Measurements from ENCODE around the gene PHGDH. TPM values are rescaled to one million over a fixed set of nuclear protein-coding genes. Genes with fewer than 3 reads are reported as not detected.

Gene PHGDH
- total RNA-seq, 1 experiment from 2014 or later = 592 TPM

- CTCF ChIA-PET = interaction anchor here (1.4 kb wide), 1 partner anchor 117 kb away, joined by 4 read pairs; no protein-coding TSS in a partner anchor
Observed at GRCh38 chr1:119729044-119729443, 17.3 kb downstream of the PHGDH start.

More at GRCh38 chr1:119729044-119729443, 17.3 kb downstream of the PHGDH start:
- no peak overlapping the region for H3K27ac Mint-ChIP-seq
- peaks cover 93% of the 10 kb centered on the region for H3K36me3 Mint-ChIP-seq
- no peaks in the 10 kb centered on the region for H3K9me3 Mint-ChIP-seq
- H3K27me3 Mint-ChIP-seq (ENCODE audit: low read depth) = no peaks in the 10 kb centered on the region
- H3K4me1 Mint-ChIP-seq = peaks cover 16% of the 10 kb centered on the region
- TF ChIP-seq ZNF512 (CRISPR knock-in tag; IDR thresholded peaks at IDR 0.05; ENCODE audit: borderline replicate concordance) = no peak
- no peak for TF ChIP-seq PRRX2 (CRISPR knock-in tag; IDR thresholded peaks at IDR 0.05)
- TF ChIP-seq CREB1 (CRISPR knock-in tag; IDR thresholded peaks at IDR 0.05) = no peak
- no peak for TF ChIP-seq SP1 (CRISPR knock-in tag; conservative IDR thresholded peaks at IDR 0.05)
- no peak for TF ChIP-seq PRDM15 (CRISPR knock-in tag; IDR thresholded peaks at IDR 0.05)
- TF ChIP-seq, protein P1, sequence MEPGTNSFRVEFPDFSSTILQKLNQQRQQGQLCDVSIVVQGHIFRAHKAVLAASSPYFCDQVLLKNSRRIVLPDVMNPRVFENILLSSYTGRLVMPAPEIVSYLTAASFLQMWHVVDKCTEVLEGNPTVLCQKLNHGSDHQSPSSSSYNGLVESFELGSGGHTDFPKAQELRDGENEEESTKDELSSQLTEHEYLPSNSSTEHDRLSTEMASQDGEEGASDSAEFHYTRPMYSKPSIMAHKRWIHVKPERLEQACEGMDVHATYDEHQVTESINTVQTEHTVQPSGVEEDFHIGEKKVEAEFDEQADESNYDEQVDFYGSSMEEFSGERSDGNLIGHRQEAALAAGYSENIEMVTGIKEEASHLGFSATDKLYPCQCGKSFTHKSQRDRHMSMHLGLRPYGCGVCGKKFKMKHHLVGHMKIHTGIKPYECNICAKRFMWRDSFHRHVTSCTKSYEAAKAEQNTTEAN (CRISPR knock-in tag; IDR thresholded peaks at IDR 0.05) = no peak
- TF ChIP-seq IRF2 (CRISPR knock-in tag; IDR thresholded peaks at IDR 0.05; ENCODE audit: borderline replicate concordance, low read depth) = no peak
- TF ChIP-seq ZNF425 (CRISPR knock-in tag; conservative IDR thresholded peaks at IDR 0.05) = no peak
- TF ChIP-seq RORB (CRISPR knock-in tag; IDR thresholded peaks at IDR 0.05) = no peak
- no peak for TF ChIP-seq ZNF121 (CRISPR knock-in tag; IDR thresholded peaks at IDR 0.05)
- TF ChIP-seq FOXK1 (CRISPR knock-in tag; IDR thresholded peaks at IDR 0.05) = no peak
- TF ChIP-seq, protein P2, sequence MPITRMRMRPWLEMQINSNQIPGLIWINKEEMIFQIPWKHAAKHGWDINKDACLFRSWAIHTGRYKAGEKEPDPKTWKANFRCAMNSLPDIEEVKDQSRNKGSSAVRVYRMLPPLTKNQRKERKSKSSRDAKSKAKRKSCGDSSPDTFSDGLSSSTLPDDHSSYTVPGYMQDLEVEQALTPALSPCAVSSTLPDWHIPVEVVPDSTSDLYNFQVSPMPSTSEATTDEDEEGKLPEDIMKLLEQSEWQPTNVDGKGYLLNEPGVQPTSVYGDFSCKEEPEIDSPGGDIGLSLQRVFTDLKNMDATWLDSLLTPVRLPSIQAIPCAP (CRISPR knock-in tag; IDR thresholded peaks at IDR 0.05) = no peak
- TF ChIP-seq, protein P3, sequence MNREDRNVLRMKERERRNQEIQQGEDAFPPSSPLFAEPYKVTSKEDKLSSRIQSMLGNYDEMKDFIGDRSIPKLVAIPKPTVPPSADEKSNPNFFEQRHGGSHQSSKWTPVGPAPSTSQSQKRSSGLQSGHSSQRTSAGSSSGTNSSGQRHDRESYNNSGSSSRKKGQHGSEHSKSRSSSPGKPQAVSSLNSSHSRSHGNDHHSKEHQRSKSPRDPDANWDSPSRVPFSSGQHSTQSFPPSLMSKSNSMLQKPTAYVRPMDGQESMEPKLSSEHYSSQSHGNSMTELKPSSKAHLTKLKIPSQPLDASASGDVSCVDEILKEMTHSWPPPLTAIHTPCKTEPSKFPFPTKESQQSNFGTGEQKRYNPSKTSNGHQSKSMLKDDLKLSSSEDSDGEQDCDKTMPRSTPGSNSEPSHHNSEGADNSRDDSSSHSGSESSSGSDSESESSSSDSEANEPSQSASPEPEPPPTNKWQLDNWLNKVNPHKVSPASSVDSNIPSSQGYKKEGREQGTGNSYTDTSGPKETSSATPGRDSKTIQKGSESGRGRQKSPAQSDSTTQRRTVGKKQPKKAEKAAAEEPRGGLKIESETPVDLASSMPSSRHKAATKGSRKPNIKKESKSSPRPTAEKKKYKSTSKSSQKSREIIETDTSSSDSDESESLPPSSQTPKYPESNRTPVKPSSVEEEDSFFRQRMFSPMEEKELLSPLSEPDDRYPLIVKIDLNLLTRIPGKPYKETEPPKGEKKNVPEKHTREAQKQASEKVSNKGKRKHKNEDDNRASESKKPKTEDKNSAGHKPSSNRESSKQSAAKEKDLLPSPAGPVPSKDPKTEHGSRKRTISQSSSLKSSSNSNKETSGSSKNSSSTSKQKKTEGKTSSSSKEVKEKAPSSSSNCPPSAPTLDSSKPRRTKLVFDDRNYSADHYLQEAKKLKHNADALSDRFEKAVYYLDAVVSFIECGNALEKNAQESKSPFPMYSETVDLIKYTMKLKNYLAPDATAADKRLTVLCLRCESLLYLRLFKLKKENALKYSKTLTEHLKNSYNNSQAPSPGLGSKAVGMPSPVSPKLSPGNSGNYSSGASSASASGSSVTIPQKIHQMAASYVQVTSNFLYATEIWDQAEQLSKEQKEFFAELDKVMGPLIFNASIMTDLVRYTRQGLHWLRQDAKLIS (CRISPR knock-in tag; IDR thresholded peaks at IDR 0.05; ENCODE audit: borderline replicate concordance) = no peak
- TF ChIP-seq, protein P4, sequence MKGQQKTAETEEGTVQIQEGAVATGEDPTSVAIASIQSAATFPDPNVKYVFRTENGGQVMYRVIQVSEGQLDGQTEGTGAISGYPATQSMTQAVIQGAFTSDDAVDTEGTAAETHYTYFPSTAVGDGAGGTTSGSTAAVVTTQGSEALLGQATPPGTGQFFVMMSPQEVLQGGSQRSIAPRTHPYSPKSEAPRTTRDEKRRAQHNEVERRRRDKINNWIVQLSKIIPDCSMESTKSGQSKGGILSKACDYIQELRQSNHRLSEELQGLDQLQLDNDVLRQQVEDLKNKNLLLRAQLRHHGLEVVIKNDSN (CRISPR knock-in tag; IDR thresholded peaks at IDR 0.05) = no peak
- TF ChIP-seq ZNF416 (CRISPR knock-in tag; IDR thresholded peaks at IDR 0.05) = no peak
- TF ChIP-seq ATF3 (CRISPR knock-in tag; conservative IDR thresholded peaks at IDR 0.05) = no peak
- no peak for TF ChIP-seq ATF2 (CRISPR knock-in tag; IDR thresholded peaks at IDR 0.05; ENCODE audit: borderline replicate concordance, low read depth)
- TF ChIP-seq OVOL2 (CRISPR knock-in tag; IDR thresholded peaks at IDR 0.05; ENCODE audit: borderline replicate concordance) = no peak
- no peak for TF ChIP-seq CREM (CRISPR knock-in tag; IDR thresholded peaks at IDR 0.05)
- TF ChIP-seq ZNF671 (CRISPR knock-in tag; IDR thresholded peaks at IDR 0.05) = no peak
- no peak for ATAC-seq
- POLR2A ChIA-PET = no interaction called here
- DNase-seq (ENCODE audit: low spot score) = no peak
- H3K4me3 Mint-ChIP-seq = no peak overlapping the region
